GM23338 (cell line): ENCODE data around the gene FNDC1. TPM values are rescaled to one million over a fixed set of nuclear protein-coding genes. Genes with fewer than 3 reads are reported as not detected.

Experiments used
- ATAC-seq: fragments of 200-7000 bp; cut with Tn5 transposase; 3 replicates; pipeline ENCODE4 v1.9.1; 2020
- DNase-seq: peaks from one replicate; pipeline ENCODE4 v3.0.0-alpha.2; 2015; ENCODE audit warnings: low spot score
- H2AFZ ChIP-seq: fragments of 200-600 bp; sonication (generic); 2 replicates; pipeline ENCODE4 v1.8.0; 2016; ENCODE audit warnings: antibody characterized with exemption, mild to moderate bottlenecking, moderate library complexity
- H3F3A ChIP-seq: fragments of 200-600 bp; sonication (generic); replicated peaks from 2 replicates; pipeline ENCODE4 v1.8.0; 2017; ENCODE audit warnings: antibody characterized with exemption, mixed run types, low read depth
- H3K27ac ChIP-seq: fragments of 200-600 bp; sonication (generic); 2 replicates; pipeline ENCODE4 v1.6.1; 2016; ENCODE audit warnings: low read depth
- H3K27me3 ChIP-seq: fragments of 200-600 bp; sonication (generic); 2 replicates; pipeline ENCODE4 v1.8.0; 2016; ENCODE audit warnings: mild to moderate bottlenecking, mixed run types, moderate library complexity; ENCODE audit not compliant: insufficient read depth
- H3K36me3 ChIP-seq: fragments of 200-600 bp; sonication (generic); 2 replicates; pipeline ENCODE4 v1.8.0; 2016; ENCODE audit warnings: mild to moderate bottlenecking; ENCODE audit not compliant: insufficient read depth
- H3K4me1 ChIP-seq: fragments of 200-600 bp; sonication (generic); 2 replicates; pipeline ENCODE4 v1.8.0; 2016; ENCODE audit warnings: mild to moderate bottlenecking, moderate library complexity; ENCODE audit not compliant: insufficient read depth
- H3K4me2 ChIP-seq: fragments of 200-600 bp; sonication (generic); 2 replicates; pipeline ENCODE4 v1.7.1; 2017; ENCODE audit warnings: mixed run types
- H3K4me3 ChIP-seq: fragments of 200-600 bp; sonication (generic); 2 replicates; pipeline ENCODE4 v1.6.1; 2016; ENCODE audit warnings: mixed run types
- H3K79me2 ChIP-seq: fragments of 200-600 bp; sonication (generic); replicated peaks from 2 replicates; pipeline ENCODE4 v1.8.0; 2017; ENCODE audit warnings: mild to moderate bottlenecking; ENCODE audit not compliant: insufficient read depth
- H3K9me2 ChIP-seq: fragments of 200-600 bp; sonication (generic); 2 replicates; pipeline ENCODE4 v1.8.0; 2017; ENCODE audit not compliant: insufficient read depth
- H4K20me1 ChIP-seq: fragments of 200-600 bp; sonication (generic); replicated peaks from 2 replicates; pipeline ENCODE4 v1.8.0; 2017; ENCODE audit warnings: mild to moderate bottlenecking; ENCODE audit not compliant: insufficient read depth
- H3K27ac Mint-ChIP-seq: 2 replicates; pipeline ENCODE4 v1.8.0; 2020; ENCODE audit warnings: inconsistent platforms, mild to moderate bottlenecking, moderate library complexity, mixed read lengths
- H3K27me3 Mint-ChIP-seq: 3 replicates; pipeline ENCODE4 v1.8.0; 2022; ENCODE audit warnings: low read depth, mild to moderate bottlenecking, moderate library complexity, mixed read lengths, inconsistent platforms; ENCODE audit not compliant: insufficient read depth, poor library complexity
- H3K36me3 Mint-ChIP-seq: 3 replicates; pipeline ENCODE4 v1.8.0; 2021; ENCODE audit warnings: low read depth, mild to moderate bottlenecking, inconsistent platforms, moderate library complexity, mixed read lengths
- H3K4me1 Mint-ChIP-seq: 3 replicates; pipeline ENCODE4 v1.8.0; 2020; ENCODE audit warnings: mild to moderate bottlenecking, inconsistent platforms, mixed read lengths
- H3K4me3 Mint-ChIP-seq: 3 replicates; pipeline ENCODE4 v1.8.0; 2021; ENCODE audit warnings: moderate library complexity, mild to moderate bottlenecking, inconsistent platforms, mixed read lengths
- H3K9me3 Mint-ChIP-seq: 3 replicates; pipeline ENCODE4 v1.8.0; 2020; ENCODE audit warnings: moderate library complexity, mild to moderate bottlenecking, inconsistent platforms, mixed read lengths
- ETS1 ChIP-seq: IDR thresholded peaks from 2 replicates; pipeline ENCODE4 v1.6.1; 2016; ENCODE audit warnings: antibody characterized with exemption
- NANOG ChIP-seq: IDR thresholded peaks from 2 replicates; pipeline ENCODE4 v1.6.1; 2016; ENCODE audit warnings: antibody characterized with exemption, borderline replicate concordance
- POLR2AphosphoS5 ChIP-seq: IDR thresholded peaks from 2 replicates; pipeline ENCODE4 v1.6.1; 2016; ENCODE audit warnings: antibody characterized with exemption, low read depth
- REST ChIP-seq: IDR thresholded peaks from one replicate; pipeline ENCODE4 v1.6.1; 2018; ENCODE audit warnings: antibody characterized with exemption; ENCODE audit not compliant: unreplicated experiment
- STAT1 ChIP-seq: IDR thresholded peaks from one replicate; pipeline ENCODE4 v1.6.1; 2016; ENCODE audit warnings: antibody characterized with exemption; ENCODE audit not compliant: unreplicated experiment
- ZNF331 ChIP-seq: fragments of 250-450 bp; sonication (Bioruptor Pico); IDR thresholded peaks from 2 replicates; pipeline ENCODE4 v1.5.0; 2020; ENCODE audit warnings: low read depth, mild to moderate bottlenecking, moderate library complexity
- polyA plus RNA-seq: library from polyadenylated mRNA; unstranded; fragments of >200 nt; fragmentation: Nextera tagmentation; extraction: Ambion mirVana; gene quantifications from 2 replicates; pipeline ENCODE4 v1.2.1, GENCODE V29; 2016
- total RNA-seq: library from RNA; depleted of rRNA; stranded (reverse); fragments of >200 nt; shearing (Covaris generic); gene quantifications from 2 replicates; pipeline ENCODE4 v1.2.3, GENCODE V29; 2014

Gene FNDC1
- total and polyA plus RNA-seq, 2 experiments from 2014 or later: 0.38 to 0.57 TPM

GRCh38 chr6:159267165-159267564, 98.0 kb downstream of the FNDC1 start:
- DNase-seq: peak; percentile 57

GRCh38 chr6:159268511-159268910, 99.3 kb downstream of the FNDC1 start:
- Histone ChIP-seq H3K79me2 (no peaks in the 10 kb centered on the region), H4K20me1 (no peaks in the 10 kb centered on the region; the same call in 1 of the 2 replicates), H3K4me3 (no peak overlapping the region), H3K4me1 (no peaks in the 10 kb centered on the region), H3K4me2 (no peak overlapping the region), H3K27ac (no peak overlapping the region), H3F3A (no peaks in the 10 kb centered on the region), H3K9me2 (peaks cover under 1% of the 10 kb centered on the region; the same call in 1 of the 2 replicates), H3K27me3 (no peaks in the 10 kb centered on the region), H2AFZ (no peak overlapping the region), H3K36me3 (no peaks in the 10 kb centered on the region)
- H3K9me3 Mint-ChIP-seq: no peaks in the 10 kb centered on the region; the same call in 2 of the 3 replicates
- no peak overlapping the region for H3K4me3 Mint-ChIP-seq
- no peaks in the 10 kb centered on the region for H3K4me1 Mint-ChIP-seq
- H3K36me3 Mint-ChIP-seq: no peaks in the 10 kb centered on the region
- no peak overlapping the region for H3K27ac Mint-ChIP-seq
- peaks cover 2% of the 10 kb centered on the region for H3K27me3 Mint-ChIP-seq
- DNase-seq: no peak
- no peak for ATAC-seq
- TF ChIP-seq ETS1 (no peak), NANOG (no peak), POLR2AphosphoS5 (no peak), STAT1 (no peak), REST (no peak), ZNF331 (no peak)

More at GRCh38 chr6:159267165-159267564, 98.0 kb downstream of the FNDC1 start:
- H3K9me2 ChIP-seq: no peaks in the 10 kb centered on the region
- H3K4me1 ChIP-seq: no peaks in the 10 kb centered on the region
- H4K20me1 ChIP-seq: no peaks in the 10 kb centered on the region; the same call in 1 of the 2 replicates
- H3K36me3 ChIP-seq: no peaks in the 10 kb centered on the region
- no peaks in the 10 kb centered on the region; the same call in 2 of the 3 replicates for H3K9me3 Mint-ChIP-seq
- H3K4me3 ChIP-seq: no peak overlapping the region
- H3K27me3 Mint-ChIP-seq: peaks cover 2% of the 10 kb centered on the region
- H2AFZ ChIP-seq: no peak overlapping the region
- no peaks in the 10 kb centered on the region for H3K79me2 ChIP-seq
- no peaks in the 10 kb centered on the region for H3K36me3 Mint-ChIP-seq
- TF ChIP-seq REST (peak; percentile 98), NANOG (no peak)
- H3K27ac Mint-ChIP-seq: no peak overlapping the region
- no peaks in the 10 kb centered on the region for H3F3A ChIP-seq
- ATAC-seq: peak; percentile 39; the same call in 1 of the 3 replicates
- no peaks in the 10 kb centered on the region for H3K27me3 ChIP-seq
- no peak overlapping the region for H3K4me3 Mint-ChIP-seq
- no peaks in the 10 kb centered on the region for H3K4me1 Mint-ChIP-seq
- H3K4me2 ChIP-seq: no peak overlapping the region
- H3K27ac ChIP-seq: no peak overlapping the region
